A673 (cell line): ENCODE data around the gene ZNF366. TPM values are rescaled to one million over a fixed set of nuclear protein-coding genes. Genes with fewer than 3 reads are reported as not detected.

ENCODE experiments used
- BruUV-seq: library from RNA; stranded (reverse); fragments of 400-500 nt; replicated peaks from 2 replicates; lab custom pipeline; 2021; lab: Mats Ljungman, UMichigan
- CTCF ChIA-PET: fragments of 300-600 bp; sonication (Branson Sonifier 250); formaldehyde crosslinking; loops from one replicate; lab custom pipeline; 2022; ENCODE audit warnings: antibody characterized with exemption; lab: Charles Lee
- POLR2A ChIA-PET: fragments of 300-600 bp; sonication (Branson Sonifier 250); formaldehyde crosslinking; loops from one replicate; lab custom pipeline; 2022; ENCODE audit warnings: antibody characterized with exemption; ENCODE audit not compliant: low non-redundant PET; lab: Charles Lee
- DNase-seq: peaks from one replicate; pipeline ENCODE4 v3.0.0-alpha.2; 2015; ENCODE audit warnings: low spot score
- H3K27ac ChIP-seq: fragments of 200-600 bp; sonication (generic); 2 replicates; pipeline ENCODE4 v1.5.1; 2016; ENCODE audit warnings: mixed run types, low read depth, mild to moderate bottlenecking, mixed read lengths, antibody characterized with exemption, low read length; ENCODE audit not compliant: poor library complexity, severe bottlenecking
- H3K27me3 ChIP-seq: fragments of 200-600 bp; sonication (generic); replicated peaks from 2 replicates; pipeline ENCODE4 v1.6.1; 2017; ENCODE audit warnings: mixed run types, low read depth, mild to moderate bottlenecking, mixed read lengths, antibody characterized with exemption, low read length; ENCODE audit not compliant: insufficient read depth, poor library complexity
- H3K36me3 ChIP-seq: fragments of 200-600 bp; sonication (generic); 2 replicates; pipeline ENCODE4 v1.6.1; 2016; ENCODE audit warnings: mixed run types, mild to moderate bottlenecking, mixed read lengths, antibody characterized with exemption, low read length; ENCODE audit not compliant: insufficient read depth, poor library complexity, severe bottlenecking
- H3K4me1 ChIP-seq: fragments of 200-600 bp; sonication (generic); 2 replicates; pipeline ENCODE4 v1.6.1; 2017; ENCODE audit warnings: mixed run types, mild to moderate bottlenecking, mixed read lengths, antibody characterized with exemption, low read length; ENCODE audit not compliant: insufficient read depth, poor library complexity, severe bottlenecking
- H3K4me3 ChIP-seq: fragments of 200-600 bp; sonication (generic); 2 replicates; pipeline ENCODE4 v1.5.1; 2016; ENCODE audit warnings: low read depth, mixed run types, mild to moderate bottlenecking, mixed read lengths, low read length; ENCODE audit not compliant: poor library complexity, severe bottlenecking
- H3K9me3 ChIP-seq: fragments of 200-600 bp; sonication (generic); 2 replicates; pipeline ENCODE4 v1.6.1; 2016; ENCODE audit warnings: mixed run types, low read depth, mild to moderate bottlenecking, mixed read lengths, antibody characterized with exemption, low read length; ENCODE audit not compliant: poor library complexity, severe bottlenecking
- EZH2 ChIP-seq: fragments of 200-600 bp; sonication (generic); IDR thresholded peaks from 2 replicates; pipeline ENCODE4 v1.6.1; 2017; ENCODE audit warnings: borderline replicate concordance, low read depth, mild to moderate bottlenecking, mixed read lengths, antibody characterized with exemption, low read length; ENCODE audit not compliant: poor library complexity, severe bottlenecking
- intact Hi-C: fragments of 100-400 bp; cut with micrococcal nuclease; formaldehyde crosslinking; loops from one replicate; pipeline ENCODE4 v1.10.0; 2022; ENCODE audit not compliant: unreplicated experiment
- total RNA-seq: library from RNA; stranded (reverse); gene quantifications from 2 replicates; pipeline ENCODE4 v1.2.3, GENCODE V29; 2021
- TF ChIP-seq, protein P1 (sequence below): fragments of 300-800, 200-600 bp; sonication (generic); conservative IDR thresholded peaks from 2 replicates; pipeline ENCODE4 v1.5.1; 2017; ENCODE audit warnings: low read depth, mild to moderate bottlenecking, antibody characterized with exemption, low read length, moderate library complexity, mixed read lengths

The ZNF366 gene
- total RNA-seq, 1 experiment from 2014 or later = not detected

DNA sequence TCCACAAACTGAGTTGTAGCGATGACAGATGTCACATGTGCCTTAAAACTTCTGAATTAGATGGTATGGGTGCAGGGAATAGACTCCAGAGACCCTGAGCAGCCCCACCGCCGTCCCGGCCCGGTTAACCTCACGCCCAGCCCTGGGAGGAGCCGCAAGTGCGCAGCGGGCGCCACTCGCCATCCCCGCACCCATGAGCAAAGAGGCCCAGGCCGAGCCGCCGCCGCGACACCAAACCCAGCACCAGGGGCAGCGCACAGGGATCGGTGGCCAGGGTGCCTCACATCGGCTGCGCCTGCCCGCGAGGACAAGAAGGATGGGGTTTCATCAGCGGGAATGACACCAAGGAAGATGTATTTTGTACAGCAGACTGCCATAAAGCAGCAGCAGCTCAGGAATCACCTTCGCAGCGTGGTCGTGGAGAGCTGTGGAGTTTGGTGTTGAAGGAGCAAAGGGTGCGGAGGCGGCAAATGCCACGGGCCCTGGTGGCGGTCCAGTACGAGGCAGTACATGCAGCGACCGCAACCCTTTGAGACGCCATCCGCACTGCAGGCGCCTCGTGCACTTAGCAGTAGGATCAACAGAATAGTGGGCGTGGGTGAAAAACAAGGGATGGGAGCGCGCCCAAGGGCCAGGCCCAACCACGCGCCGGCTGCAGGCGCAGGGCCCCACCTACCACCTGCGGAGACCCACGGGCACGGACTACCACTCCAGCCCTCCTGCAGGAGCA lies 89.7 kb downstream of the ZNF366 start:
- Histone ChIP-seq H3K27me3 (peaks cover 6% of the 10 kb centered on the region), H3K4me1 (no peaks in the 10 kb centered on the region), H3K36me3 (no peaks in the 10 kb centered on the region), H3K4me3 (no peak overlapping the region), H3K27ac (no peak overlapping the region), H3K9me3 (no peaks in the 10 kb centered on the region)
- no TSS peak for BruUV-seq
- ChIA-PET POLR2A (no interaction called here), CTCF (no interaction called here)
- TF ChIP-seq, protein P1, sequence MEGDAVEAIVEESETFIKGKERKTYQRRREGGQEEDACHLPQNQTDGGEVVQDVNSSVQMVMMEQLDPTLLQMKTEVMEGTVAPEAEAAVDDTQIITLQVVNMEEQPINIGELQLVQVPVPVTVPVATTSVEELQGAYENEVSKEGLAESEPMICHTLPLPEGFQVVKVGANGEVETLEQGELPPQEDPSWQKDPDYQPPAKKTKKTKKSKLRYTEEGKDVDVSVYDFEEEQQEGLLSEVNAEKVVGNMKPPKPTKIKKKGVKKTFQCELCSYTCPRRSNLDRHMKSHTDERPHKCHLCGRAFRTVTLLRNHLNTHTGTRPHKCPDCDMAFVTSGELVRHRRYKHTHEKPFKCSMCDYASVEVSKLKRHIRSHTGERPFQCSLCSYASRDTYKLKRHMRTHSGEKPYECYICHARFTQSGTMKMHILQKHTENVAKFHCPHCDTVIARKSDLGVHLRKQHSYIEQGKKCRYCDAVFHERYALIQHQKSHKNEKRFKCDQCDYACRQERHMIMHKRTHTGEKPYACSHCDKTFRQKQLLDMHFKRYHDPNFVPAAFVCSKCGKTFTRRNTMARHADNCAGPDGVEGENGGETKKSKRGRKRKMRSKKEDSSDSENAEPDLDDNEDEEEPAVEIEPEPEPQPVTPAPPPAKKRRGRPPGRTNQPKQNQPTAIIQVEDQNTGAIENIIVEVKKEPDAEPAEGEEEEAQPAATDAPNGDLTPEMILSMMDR = no peak
- no peak for TF ChIP-seq EZH2
- DNase-seq = no peak
- intact Hi-C loops = no loop called here

DNA sequence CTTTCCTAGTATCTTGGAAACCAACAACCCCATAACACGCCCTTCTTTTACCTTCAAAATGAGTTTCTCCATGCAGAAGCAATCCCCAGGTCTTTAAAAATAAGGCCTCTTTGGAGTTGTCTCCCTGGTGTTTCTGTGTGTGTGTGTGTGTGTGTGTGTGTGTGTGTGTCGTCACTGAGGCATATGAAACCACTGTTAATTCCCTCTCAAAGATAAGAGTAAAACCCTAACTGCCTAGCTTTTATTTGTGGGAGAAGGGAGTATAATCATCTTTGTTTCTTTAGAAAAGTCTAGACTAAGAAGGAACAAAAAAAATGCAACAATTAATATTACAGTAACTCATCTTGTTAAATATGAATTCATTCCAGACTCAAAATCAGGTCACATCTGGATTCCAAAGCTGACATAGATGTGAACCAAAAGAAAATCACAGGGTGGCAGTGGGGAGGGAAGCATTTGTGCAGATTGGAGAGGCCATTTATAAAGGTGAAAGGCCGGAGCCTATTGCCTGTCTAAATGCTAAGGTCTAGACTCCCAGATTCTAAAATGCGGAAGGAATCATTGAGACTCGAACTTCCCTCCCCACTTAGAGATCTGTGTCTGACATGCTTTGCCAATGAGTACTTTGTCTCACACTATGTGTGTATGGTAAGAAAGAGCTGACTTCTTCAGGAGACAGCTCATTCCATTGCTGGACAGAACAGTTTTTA lies 91.4 kb downstream of the ZNF366 start:
- POLR2A ChIA-PET = no interaction called here
- no peak overlapping the region for H3K27ac ChIP-seq
- no TSS peak for BruUV-seq

DNA sequence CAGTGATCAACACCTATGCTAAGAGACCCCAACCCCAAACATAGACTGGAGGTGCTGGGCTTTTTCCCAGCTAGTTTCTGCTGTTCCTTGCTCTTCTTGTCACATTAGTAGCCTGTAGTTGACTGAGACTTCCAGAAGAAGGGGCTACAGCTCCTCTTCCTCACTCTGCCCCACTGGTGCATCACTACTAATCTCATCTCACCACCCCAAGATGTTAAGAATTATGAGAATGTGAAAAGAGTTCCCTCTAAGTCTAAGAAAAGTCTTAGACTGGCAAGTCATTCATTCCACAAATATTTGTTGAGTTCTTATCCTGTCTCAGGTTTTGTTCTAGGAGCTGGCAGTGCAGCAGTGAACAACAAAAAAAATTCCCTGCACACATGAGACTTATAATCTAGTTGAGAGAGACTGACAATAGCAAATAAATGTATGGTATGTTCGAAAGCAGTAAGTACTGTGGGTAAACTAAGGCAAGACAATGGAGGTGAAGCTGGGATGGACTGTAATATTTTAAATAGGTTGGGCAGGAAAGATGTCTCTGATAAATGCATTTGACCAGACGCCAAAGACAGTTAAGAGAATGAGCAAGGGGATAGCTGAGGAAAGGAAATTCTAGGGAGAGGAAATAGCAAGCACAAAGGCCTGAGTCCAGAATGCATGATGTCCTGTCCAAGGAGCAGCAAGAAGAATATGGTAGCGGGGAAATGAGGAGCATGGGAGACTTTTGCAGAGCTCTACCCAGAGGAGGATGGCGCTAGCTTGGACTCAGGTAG lies 94.7 kb downstream of the ZNF366 start:
- TF ChIP-seq, protein P1 = no peak
- no peak for TF ChIP-seq EZH2
- no peaks in the 10 kb centered on the region for H3K36me3 ChIP-seq
- DNase-seq = no peak
- ChIA-PET CTCF (no interaction called here), POLR2A (no interaction called here)
- H3K27me3 ChIP-seq = peaks cover 13% of the 10 kb centered on the region
- peaks cover 16% of the 10 kb centered on the region for H3K4me1 ChIP-seq
- no peak overlapping the region for H3K4me3 ChIP-seq
- no peak overlapping the region for H3K27ac ChIP-seq
- H3K9me3 ChIP-seq = no peaks in the 10 kb centered on the region
- intact Hi-C loops = no loop called here
- no TSS peak for BruUV-seq

More for the DNA sequence above, 91.4 kb downstream of the ZNF366 start:
- CTCF ChIA-PET = no interaction called here
- TF ChIP-seq EZH2 = no peak
- TF ChIP-seq, protein P1 = no peak
- intact Hi-C loops = no loop called here
- no peak for DNase-seq
- no peak overlapping the region for H3K4me3 ChIP-seq
- no peaks in the 10 kb centered on the region for H3K9me3 ChIP-seq
- peaks cover 13% of the 10 kb centered on the region for H3K27me3 ChIP-seq
- H3K36me3 ChIP-seq = no peaks in the 10 kb centered on the region
- H3K4me1 ChIP-seq = no peaks in the 10 kb centered on the region
